HFF-Myc (cell line): ENCODE results near the gene PHIP.
"Not testable (repeated sequence)": the region's sequence is repeated elsewhere in the genome, so short reads cannot be mapped to it uniquely, and the experiment has no call there.

ENCODE experiments used
- DNase-seq: peaks from one replicate; pipeline ENCODE4 v3.0.0-alpha.2; 2011; ENCODE audit warnings: low read depth; ENCODE audit errors: extremely low read depth
- H3K4me3 ChIP-seq: replicated peaks from 2 replicates; pipeline ENCODE4 v1.5.1; 2011; ENCODE audit warnings: low read depth, mild to moderate bottlenecking, control low read depth, low read length
- CTCF ChIP-seq: IDR thresholded peaks from 2 replicates; pipeline ENCODE4 v1.5.1; 2012; ENCODE audit warnings: mild to moderate bottlenecking, low read depth, low read length, control low read depth; ENCODE audit errors: missing control alignments

The PHIP gene

GRCh38 chr6:78910010-78910409 lies 168.0 kb downstream of the PHIP start:
- no peak for DNase-seq
- no peak for TF ChIP-seq CTCF
- no peak overlapping the region for H3K4me3 ChIP-seq

- no peak overlapping the region for H3K4me3 ChIP-seq
- TF ChIP-seq CTCF: no peak
- peak; percentile 70 for DNase-seq
Observed at GRCh38 chr6:78909391-78909790, 168.7 kb downstream of the PHIP start.

GRCh38 chr6:78908621-78909020 lies 169.4 kb downstream of the PHIP start:
- TF ChIP-seq CTCF: no peak
- H3K4me3 ChIP-seq: no peak overlapping the region
- no peak for DNase-seq

DNA sequence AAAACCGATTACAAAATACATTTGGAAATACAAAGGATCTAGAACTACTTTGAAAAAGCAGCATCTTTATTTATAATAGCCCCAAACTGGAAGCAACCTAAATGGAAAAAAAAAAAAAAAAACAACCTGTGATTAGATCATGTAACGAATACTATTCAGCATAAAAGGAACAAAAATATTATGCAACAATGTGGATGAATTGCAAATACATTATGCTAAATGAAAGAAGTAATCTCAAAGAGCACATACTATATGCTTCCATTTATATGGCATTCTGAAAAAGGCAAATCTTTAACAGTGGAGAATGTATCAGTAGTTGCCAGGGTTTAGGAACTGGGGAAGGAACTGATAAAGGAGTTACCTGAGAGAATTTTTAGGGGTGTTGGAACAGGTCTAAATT lies 181.8 kb downstream of the PHIP start:
- DNase-seq: no peak
- TF ChIP-seq CTCF: no peak
- H3K4me3 ChIP-seq: no peak overlapping the region

DNA sequence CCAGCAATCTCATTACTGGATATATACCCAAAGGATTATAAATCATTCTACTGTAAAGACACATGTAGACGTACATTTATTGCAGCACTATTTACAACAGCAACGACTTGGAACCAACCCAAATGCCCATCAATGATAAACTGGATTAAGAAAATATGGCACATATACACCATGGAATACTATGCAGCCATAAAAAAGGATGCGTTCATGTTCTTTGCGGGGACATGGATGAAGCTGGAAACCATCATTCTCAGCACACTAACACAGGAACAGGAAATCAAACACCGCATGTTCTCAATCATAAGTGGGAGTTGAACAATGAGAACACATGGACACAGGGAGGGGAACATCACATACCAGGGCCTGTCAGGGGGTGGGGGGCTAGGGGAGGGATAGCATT lies 188.2 kb downstream of the PHIP start:
- DNase-seq, H3K4me3 ChIP-seq: not testable (repeated sequence)
